Left ventricle myocardium superior (tissue), 1 donor: ENCODE measurements around the gene LASP1. TPM values are rescaled to one million over a fixed set of nuclear protein-coding genes. Genes with fewer than 3 reads are reported as not detected.

Source experiments
- ATAC-seq: fragments of 200-7000 bp; cut with Tn5 transposase; one replicate; pipeline ENCODE4 v1.9.1; 2020; ENCODE audit warnings: mild to moderate bottlenecking, moderate library complexity
- DNase-seq: peaks from one replicate; pipeline ENCODE4 v3.0.0-alpha.2; 2020
- intact Hi-C: fragments of 100-400 bp; cut with micrococcal nuclease; formaldehyde crosslinking; loops from one replicate; pipeline ENCODE4 v1.11.0; 2022
- total RNA-seq: library from RNA; stranded (reverse); fragmentation: NEBNext Ultra II Directional; extraction: Animal tissue kit (Norgen Biotek cat#: 25700); gene quantifications from one replicate; pipeline ENCODE4 v1.2.1, GENCODE V29; 2021
- donor health status: DM: no; HTN: yes; CAD: no; lungs with severe emphysema.

The LASP1 gene
- total RNA-seq, 1 donor from 2014 or later: 28.4 TPM

DNA sequence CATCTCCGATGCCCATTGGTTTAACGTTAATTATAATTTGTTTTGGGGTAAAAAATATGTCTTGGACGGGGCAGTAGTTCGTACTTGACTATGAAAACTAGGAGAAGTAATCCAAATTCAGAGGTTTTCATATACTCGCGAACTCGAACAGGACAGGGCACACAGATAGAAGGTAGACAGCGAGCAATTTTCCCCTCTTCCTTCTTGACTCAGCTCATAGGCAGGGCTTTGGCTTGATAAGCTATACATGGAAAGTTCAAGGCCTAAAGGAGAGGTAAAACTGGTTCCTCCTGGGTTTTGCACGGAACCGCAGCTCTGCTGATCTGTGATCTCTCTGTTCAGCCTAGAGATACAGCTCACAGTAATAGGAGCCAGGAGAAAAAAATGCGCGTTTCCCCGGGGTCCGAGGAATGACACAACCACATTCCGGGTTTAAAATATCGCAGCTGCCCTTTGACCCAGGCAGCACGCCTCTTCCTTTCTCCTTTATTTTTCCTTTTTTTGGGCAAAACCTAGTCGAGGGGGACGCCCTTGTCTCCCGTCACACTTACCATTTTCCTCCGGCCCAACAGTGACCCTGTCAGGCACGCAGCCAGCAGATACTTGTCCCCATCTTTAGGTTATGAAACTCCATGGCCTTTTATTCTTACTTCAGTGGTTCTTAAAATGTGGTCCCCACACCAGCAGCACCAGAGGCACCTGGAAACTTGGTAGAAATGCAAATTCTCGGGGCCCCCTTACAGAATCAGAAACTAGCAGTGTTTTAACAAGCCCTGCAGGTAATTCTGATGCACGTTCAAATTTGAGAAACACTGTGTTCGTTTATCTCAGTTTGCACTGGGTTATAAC lies 1.7 kb upstream of the LASP1 start:
- intact Hi-C loops: no loop called here
- ATAC-seq: peak; percentile 7
- peak; percentile 75 for DNase-seq

DNA sequence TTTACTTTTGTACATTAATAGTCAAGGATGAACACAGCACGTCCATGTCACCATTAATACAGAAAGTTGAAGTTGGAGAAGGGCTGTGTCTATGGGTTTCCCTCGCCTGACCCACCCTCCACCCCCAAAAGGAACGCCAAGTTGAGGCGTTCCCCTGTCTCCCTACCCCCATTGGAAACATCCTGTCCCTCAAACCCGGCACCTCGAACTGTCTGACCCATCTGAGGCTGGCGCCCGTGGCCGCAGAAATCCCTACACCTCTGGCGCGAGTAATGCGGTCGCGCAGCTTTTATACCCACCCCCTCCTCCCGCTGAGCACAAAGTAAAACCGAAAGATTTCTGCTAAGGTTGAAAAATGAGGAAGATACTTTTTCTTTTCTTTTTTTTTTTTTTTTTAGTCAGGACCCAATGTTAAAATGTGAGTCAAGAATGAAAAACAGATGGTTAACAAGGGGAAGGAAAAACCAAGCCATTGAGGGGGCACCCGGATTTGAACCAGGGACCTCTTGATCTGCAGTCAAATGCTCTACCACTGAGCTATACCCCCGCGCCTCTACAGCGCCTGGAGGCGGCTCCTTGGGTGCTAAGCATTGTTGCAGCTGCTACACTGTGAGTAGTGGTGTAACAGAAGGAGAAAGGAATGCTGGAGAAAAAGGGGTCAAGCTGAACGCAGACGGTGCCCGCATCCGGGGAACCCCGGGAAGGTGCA lies 887 bp upstream of the LASP1 start:
- ATAC-seq: peak; percentile 76
- intact Hi-C loops: no loop called here
- peak; percentile 89 for DNase-seq

DNA sequence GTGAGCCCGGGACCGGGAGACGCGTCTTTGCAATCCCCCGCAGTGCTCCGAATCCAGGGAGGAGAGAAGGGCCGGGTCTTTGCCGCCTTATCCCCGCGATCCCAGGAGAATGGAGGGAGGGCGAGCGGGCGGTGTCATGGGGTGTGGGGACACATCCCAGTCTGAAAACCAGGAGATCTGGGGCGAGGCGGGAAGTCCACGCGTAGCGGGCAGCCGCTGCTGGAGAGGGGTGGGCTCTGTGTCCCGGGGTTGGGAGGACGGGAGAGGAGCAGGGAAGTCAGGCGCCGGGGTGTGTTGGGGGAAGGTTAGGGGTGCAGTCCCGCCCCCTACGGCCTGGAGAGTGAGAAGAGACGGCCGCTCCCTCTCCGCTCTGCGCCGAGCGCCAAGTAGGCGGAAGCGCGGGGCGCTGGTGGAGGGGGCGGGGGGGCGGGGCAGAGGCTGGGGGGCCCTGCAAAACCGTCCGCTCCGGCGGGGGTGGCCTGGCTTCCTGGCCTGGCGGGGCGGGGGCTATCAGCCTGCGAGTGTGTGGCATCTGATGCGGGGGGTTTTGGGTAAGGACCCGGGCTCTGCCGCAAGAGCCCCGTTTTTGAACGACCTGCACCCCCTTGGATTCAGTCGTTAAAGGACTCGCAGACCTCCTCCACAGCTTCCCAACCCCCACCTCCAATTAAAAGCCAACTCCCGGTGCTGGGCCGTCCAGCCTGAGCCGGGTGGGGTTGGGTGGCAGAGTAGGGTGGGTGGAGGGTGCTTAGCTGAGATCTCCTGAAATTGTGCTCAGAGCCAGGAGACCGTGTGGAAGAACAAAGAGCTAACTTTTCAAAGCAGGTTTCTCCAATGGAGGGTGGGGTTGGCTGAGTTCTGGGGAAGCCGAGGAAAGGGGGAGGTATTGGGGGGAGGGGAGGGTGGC lies 654 bp downstream of the LASP1 start:
- ATAC-seq: peak; percentile 65
- intact Hi-C loops: no loop called here
- peak; percentile 83 for DNase-seq

DNA sequence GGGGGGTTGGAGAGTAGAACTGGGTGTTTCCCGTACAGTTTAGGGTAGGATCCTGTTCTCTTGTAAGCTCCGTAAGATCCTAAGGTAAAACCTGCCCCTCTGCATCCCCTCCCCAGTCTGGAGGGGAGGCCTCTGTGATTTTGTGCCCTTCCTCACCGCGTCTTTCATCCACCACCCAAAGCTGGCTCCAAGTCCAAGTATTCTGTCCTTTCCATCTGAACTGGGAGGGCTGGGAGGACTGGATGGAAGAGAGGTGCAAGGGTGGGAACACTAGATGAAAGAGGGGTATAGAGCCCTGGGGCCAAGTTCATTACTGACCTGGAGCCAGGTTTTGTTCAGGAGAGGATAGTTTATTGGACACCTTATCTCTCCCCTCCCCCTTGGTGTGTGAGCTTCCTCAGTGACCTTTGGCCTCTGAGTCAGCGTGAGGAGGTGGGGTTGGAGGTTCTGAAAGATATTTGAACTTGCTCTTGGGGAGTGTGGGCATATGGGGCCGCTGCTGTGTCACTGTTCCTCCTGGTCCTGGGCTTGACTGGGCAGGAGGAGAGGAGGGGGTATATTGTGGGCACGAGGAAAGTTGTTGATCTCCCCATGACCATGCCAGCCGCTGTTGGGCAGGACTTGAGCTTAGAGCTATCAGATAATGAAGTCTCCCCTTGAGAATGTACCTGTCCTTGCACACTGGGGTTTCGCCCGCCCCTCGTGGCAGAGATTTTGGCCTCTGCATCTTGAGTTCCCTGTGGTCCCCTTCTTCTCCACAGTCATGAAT lies 1.6 kb downstream of the LASP1 start:
- ATAC-seq (no peak), DNase-seq (peak; percentile 54)
- intact Hi-C loops: no loop called here

DNA sequence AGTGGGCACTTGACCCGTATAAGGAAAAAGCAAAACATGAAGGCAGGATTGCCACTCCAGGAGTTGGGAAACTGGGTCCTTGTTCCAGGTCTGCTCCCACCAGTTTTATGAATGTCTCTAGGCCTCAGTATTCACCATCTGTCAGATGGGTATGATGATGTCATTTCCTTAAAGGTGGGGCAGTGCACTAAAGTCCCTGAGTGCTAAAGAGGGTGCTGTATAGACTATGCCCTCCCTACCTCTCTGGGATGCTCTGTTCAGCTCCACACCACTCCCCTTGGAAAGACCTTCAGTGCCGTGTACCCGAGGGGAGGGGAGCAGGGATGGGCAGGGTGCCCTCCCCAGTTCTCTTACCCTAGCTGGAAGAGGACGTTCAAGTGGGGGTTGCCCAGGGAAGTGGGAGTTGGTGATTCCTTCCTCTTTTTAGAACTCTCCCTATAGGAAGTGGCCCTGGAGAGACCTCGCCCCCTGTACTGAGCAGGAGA lies 2.2 kb downstream of the LASP1 start:
- DNase-seq (peak; percentile 18), ATAC-seq (no peak)
- intact Hi-C loops: no loop called here

DNA sequence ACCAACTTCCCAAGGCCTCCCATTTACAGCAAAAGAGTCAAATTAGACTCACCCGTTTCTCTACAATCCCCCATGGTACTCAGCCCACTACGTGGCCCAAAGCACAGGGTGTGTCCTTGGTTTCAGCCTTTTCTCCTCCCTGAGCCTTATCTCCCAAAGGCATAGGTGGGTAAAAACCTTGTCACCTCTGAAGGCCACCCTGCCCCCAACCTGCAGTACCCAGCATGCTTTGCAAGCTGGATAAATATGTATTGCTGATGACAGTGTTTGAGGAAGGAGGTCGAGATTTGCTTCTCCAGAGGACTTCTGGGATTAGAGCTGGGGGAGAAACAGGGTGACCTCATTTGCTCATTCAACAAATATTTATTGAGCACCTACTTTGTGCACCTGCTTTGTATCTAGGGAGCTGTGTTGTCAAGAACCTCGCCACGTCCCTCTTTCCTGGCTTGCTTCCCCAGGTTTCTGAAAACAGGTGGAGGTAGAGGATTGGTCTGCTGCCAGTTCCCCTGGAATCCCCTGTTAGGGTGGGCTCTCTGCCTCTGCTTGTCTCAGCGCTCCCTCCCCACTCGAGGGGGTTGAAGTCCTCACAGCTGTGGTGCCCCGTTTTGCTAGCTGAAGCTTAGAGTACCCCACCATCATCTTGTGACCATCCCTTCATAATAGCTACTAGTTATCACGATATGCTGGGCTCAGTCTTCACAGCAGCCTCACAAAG lies 3.0 kb downstream of the LASP1 start:
- ATAC-seq (no peak), DNase-seq (peak; percentile 21)
- intact Hi-C loops: no loop called here

DNA sequence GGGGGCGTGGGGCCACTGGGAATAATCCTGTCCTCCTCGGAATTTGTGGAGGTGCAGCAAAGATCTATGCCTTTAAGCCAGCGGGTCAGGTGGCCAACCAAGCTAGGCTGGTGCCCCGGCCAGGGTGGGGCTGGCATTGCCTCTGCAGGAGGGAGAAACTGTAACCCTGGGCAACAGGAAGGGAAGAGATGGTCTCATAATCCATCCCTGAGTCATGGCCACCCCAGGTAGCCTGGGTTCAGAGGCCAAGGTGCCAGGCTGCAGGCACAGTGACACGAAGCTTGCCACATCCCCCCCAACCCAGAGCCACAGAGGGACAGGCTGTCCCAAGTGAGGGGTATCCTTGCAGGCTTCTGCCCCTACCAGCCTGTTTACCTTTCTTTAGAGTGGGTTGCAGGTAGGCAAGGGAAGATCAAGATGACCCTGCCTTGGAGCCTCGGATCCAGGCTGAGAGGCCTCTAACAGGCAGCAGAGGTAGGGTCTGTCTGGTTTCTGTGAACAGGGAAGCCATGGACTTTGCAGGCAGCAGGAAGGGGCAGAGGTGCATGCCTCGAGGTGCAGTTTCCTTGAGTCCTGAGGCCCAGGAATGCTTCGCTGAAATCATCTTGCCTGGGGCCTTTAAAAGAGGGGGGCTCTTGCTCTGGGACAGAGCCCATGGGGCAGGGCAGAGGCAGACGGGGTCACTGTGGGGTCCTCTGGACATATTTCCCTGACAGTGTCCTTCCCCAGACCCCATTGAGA lies 4.0 kb downstream of the LASP1 start:
- ATAC-seq: no peak
- intact Hi-C loops: no loop called here
- DNase-seq: peak; percentile 21

DNA sequence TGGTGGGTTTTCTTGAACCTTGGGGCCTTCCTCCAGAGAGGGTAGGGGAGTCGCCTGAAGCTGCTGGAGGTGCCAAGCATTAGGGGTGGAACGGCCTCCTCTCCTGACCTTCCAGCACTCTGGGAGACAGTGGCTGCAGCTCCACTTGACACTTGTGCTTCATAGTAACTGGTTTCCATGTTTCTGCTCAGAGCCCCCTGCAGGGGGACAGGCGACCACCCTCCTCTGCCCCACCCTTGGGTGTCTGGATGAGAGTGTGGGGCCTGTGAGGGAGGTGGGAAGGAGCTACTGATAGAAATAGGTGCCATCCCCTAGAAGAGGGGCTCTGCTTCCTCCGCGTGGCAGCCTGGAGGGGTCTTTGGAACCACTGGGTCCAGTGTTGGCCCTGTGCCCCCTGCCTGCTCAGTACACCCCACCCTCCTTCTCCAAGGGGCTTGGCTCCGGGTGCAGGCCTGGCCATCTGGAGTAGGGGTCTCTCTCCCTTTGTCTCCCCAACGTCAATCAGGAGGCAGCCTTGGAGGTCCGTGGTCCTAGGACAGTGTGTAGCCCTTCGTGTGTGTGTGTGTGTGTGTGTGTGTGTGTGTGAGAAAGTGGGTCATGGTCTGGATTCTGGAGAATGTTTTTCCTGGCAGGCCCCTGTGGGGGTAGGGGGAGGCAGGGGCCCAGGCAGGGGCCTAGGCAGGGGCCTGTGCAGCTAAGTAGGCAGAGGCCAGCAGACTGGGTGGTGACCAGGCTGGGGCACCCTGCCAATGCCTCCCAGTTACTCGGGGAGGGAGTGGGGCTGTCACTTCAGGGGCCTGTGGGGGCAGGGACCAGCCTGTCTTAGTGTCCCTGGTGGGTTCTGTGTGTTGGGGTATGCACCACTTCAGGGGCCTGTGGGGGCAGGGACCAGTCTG lies 4.9 kb downstream of the LASP1 start:
- DNase-seq (peak; percentile 61), ATAC-seq (peak; percentile 3)
- intact Hi-C loops: no loop called here

DNA sequence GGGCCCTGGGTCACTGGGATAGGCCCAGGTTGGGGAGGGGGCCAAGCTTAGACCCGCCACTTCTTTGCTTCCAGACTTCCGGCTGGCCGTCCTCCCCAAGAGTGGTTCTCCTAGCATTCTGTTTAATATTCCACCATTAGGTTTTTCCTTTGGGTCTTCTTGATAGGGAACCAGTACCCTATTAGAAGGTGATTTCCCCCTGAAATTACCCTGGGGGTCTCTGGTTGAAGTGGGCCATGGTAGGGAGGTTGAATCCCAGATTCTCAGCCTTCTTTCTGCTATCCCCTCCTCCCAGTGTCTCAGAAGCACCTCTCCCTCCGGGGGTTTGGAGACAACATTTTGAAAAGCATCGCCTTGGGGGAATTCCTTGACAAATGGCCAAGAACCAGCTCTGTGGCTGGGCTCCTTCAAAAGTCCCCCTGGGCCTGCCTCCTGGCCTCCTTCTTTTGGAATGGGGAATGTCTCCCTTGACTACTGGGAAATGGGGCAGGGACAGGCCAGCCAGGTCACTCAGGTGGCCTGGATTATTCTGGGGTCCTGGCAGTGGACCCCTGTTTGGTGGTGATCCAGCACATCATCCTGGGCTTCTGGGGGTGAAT lies 5.7 kb downstream of the LASP1 start:
- DNase-seq: peak; percentile 20
- intact Hi-C loops: no loop called here
- no peak for ATAC-seq

DNA sequence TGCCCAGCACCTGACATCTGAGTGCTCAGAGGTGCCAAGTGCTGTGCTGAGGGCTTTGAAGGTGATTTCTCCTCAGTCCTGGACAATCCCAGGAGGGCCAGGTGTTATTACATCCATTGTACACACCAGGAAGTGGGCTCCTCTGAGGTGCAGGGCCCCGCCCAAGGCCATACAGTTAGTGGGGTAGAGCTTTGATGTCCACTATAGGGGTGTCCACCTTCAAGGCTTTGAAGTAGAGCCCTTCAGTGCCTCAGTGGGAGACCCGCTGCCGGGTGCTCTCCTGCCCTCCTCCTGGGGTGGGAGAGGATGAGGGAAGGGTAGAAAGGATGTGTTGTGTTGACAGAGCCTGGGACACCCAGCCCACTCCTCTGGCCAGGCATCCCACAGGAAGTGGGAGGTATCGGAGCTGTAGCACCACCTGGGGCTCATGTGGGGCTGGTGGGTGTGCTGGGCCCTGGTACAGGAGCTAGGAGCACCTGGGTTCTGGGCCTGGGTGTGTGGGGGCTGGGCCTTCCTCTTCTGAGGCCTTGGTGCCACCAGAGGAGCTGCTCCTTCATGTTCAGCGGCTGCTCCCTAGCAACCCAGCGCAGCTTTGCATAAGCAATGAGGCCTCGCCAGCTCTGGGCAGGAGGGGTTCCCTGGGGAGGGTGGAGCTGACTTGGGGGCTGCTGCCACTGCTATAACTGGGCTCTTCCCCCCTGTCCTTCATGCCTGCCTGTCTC lies 7.4 kb downstream of the LASP1 start:
- intact Hi-C loops: no loop called here
- DNase-seq: no peak
- ATAC-seq: no peak

DNA sequence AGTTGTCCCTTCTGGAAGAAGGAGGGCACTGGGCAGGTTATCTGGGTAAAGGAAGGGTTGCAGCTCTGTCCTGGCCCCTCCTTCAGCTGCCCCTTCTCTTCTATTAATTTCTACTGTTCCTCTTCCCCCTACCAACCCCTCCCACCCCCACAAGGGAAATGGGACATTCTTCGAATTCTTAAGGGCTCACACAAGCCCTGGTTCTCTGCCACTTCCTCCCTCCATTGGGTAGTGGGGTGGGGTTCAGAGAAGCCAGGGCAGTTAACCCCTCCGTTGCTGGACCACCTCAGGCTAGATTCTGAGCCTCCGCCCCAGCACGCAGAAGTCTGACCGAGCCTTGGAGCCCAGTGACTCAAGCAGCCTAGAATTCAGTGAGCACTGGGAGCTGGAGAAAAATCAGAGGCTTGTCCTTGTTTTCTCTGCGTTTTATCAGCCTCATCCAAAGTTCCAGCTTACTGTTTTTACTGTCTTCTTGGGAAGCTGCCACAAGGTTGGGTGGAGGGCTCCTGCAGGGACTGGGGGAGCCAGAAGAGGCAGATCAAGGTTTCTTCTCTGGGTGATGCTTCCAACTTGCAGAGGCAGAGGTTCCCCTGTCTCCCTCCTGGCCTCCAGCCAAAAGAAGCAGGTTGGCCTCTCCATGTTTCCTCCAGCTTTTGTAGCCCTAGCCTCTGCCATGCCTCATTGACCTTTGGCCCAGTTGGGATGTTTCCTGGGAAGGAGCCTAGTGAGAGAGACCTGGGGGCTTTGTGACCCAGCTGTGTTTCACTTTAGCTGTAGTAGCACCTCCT lies 10.2 kb downstream of the LASP1 start:
- intact Hi-C loops: no loop called here
- ATAC-seq (peak; percentile 51), DNase-seq (peak; percentile 55)

DNA sequence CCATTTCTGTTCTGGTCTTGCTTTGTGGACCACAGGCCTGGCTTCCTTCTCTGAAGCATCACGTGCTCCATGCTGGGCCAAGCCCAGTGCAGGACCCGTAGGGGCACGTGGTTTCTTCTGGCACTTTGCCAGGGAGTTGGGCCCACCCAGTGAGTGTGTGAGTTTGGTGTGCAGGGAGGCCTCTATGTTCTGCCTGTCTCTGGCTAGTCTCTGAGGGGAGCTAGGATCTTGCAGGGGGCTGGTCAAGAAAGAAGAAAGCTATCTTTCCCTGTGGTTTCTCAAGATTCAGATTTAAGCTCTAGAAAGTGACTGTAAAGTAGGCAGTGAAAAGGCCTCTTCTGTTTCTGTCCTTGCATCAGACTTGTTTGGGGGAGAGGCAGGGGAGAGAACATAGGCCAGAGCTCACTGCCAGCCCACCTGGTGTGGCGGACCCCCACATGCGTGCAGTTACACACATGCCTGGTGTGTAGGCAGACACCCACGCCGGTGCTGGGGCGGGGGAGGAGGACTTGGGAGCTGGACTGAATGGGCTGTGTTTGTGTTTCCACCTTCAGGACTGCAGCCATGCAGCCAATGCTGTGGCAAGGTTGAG lies 11.8 kb downstream of the LASP1 start:
- DNase-seq (peak; percentile 76), ATAC-seq (peak; percentile 51)
- intact Hi-C loops: no loop called here

DNA sequence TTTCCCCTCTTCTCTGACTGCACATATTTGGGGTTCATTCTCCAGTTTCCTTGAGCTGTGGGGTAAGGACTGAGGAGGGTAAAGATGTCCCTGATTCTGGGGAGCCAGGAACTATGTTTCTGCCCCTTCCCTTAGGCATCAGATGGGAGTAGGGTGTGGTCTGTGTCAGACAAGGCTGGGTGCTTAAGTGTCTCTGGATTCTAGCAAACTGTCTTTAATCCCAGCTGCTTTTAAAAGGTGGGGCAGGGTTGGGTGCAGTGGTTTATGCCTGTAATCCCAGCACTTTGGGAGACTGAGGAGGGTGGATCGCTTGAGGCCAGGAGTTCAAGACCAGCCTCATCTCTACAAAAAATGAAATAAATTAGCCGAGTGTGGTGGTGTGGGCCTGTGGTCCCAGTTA lies 13.0 kb downstream of the LASP1 start:
- ATAC-seq (no peak), DNase-seq (no peak)
- intact Hi-C loops: no loop called here
